NCI-H510A (cell line): ENCODE measurements around the gene ZPR1.
"Not testable (repeated sequence)": the region's sequence is repeated elsewhere in the genome, so short reads cannot be mapped to it uniquely, and the experiment has no call there.

Experiments
- DNase-seq: peaks from one replicate; lab custom pipeline; 2025; lab: John Stamatoyannopoulos, UW

The ZPR1 gene

DNA sequence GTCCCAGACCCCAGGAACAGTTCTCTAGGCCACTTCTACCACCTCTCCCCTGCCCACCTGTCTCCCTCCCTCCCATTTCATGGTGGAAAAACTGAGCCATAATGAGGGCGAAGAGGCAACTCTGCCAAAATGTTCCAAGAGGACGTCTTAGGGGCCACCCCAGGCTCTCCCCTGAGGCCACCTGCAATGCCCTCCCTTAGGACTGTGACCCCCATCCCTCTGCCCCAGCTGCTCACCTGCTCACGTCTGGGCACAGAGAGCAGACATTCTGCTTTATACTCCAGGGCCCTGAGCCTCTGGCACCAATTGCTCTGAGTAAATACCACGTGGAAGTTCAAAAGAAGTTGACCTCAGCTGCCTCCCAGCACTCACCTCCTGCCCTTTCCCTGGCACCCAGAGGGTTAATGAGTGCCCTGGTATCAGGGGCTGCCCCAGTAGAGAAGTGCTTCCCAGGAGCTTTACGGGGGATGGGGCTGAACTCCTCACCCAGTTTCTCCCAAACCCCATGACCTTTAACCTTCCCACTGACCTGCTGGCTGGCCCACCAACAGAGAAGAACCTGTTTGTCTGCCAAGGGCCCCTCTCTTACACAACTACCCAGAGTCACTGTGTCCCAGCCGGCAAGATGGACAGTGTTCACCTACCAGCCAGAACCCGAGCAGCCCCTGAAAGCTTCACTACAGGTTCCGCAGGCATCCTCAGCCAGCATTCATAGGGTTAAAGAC lies 4.5 kb upstream of the ZPR1 start:
- DNase-seq: no peak

DNA sequence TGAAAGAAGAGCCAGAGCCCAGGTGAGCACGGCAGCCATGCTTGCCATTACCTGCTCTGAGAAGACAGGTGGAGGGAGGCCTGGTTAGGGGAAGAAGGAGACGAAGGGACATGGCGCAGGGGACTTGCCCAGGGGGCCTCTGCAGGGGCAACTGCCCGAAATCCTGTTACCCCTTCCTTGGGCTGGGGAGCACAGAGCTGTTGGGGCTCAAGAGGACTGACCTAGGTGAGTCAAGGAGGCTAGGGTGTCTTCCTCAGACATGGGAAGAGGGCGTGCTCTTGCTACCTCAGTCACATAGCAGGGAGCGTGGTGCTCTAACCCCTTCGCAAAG lies 4.0 kb upstream of the ZPR1 start, which contains the start of gene APOA5:
APOA5 (minus strand) TSS at position 67 of the 331 bp plus-strand sequence; CDS start at position 48, 19 bp downstream.
- DNase-seq: no peak

DNA sequence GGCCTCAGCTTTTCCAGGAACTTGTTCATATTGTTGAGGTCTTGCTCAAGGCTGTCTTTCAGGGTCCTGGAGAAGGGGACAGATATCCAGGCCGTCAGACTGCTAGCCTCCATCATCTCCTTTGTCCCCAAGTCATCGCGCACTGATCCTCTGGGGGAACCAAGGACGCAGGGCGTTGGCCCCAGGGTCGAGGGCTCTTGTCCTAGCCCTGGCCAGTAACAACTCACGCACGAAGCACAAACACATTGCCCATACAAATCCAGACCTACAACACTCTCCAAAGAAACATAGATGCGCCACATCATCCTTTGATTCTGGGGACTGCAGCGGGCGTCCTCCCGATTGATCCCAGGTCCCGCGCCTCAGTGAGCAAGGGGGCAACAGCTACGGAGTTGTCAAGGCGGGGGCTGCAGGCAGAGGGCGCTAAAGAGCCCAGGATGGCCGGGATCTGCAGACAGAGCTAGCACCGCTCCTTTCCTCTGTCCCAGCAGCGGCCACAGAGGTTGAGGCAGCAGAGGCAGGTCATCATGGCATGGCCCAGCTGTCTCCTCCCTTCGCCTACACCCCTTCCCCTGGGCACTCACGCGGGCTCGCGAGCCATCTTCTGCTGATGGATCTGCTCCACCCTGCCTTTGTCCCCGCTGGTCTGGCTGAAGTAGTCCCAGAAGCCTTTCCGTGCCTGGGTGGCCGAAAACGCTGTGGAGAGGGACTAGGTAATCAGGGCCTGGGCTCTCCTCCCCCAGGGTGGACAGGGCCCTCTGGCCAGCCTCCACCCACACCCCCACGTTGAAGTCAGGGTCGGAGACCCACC lies 3.4 kb upstream of the ZPR1 start:
- DNase-seq: peak; percentile 12

DNA sequence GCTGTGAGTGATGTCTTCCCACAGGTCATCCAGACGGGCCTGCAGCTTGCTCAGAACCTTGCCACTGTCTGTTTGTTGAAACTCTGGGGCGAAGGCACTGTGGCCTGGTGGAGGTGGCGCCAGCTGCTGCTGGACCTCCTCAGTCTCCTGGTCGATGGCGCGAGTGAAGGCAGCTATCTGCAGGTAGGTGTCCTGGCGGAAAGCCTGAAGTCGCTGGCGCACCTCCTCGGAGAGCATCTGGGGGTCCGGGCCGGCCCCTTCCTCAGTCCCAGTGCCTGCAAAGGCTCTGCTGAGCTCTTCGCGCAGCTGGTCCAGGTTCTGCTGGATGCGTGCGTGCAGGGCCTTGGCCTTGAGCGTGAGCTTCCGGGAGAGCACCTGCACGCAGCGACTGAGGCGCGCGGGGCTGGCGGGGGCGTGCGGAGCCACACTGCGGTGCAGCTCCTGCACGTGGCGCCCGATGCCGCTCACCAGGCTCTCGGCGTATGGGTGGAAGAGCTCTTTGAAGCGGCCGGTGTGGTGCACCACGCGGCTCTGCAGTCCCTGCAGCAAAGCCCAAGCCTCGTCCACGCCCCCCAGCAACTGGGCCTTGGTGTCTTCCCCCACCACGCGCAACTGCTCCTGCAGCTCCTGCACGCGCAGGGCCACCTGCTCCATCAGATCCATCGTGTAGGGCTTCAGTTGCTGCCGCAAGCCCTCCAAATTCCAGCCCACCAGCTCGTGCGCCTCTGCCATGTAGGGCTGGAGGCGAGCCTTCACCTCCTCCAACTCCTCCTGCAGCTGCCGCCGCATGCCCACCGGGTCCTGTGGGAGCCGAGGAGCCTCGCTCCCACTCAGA lies 2.6 kb upstream of the ZPR1 start:
- no peak for DNase-seq

DNA sequence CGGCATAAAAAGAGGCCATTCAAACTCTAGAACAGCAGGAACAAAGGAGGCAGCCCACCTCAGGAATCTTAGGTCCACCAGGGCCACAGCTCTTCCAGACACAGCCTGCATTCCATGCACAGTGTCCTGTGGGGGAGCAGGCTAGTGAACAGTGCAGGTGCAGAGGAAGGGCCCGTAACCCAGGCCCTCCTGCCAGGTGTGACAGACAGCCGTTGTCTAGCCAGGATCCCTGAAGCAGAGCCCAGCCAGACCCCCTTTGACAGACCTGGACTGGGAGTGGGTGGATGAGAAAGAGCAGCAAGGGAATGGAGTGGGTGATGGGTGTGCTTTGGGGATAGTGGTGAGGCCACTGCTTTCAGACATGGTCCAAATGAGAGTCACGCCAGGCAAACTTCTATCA lies 1.2 kb upstream of the ZPR1 start:
- DNase-seq: no peak

DNA sequence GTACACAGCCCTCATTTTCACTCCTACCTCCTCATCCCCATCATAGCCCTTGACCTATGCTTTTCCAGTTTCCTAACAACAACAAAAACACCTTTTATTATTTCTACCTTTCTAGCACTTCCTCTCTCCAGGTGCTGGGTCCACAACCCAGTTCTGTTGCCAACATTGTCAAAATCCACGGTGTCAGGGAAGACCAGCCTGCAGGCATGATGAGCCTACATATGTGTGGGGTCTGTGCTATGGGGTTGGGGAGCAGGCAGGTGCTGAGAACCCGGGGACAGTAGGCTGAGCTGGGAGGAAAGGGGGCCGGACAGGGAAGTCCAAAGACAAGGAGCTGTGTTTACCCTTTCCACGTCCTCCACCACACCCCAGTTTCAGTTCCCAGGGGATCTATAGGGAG lies 711 bp upstream of the ZPR1 start:
- no peak for DNase-seq

DNA sequence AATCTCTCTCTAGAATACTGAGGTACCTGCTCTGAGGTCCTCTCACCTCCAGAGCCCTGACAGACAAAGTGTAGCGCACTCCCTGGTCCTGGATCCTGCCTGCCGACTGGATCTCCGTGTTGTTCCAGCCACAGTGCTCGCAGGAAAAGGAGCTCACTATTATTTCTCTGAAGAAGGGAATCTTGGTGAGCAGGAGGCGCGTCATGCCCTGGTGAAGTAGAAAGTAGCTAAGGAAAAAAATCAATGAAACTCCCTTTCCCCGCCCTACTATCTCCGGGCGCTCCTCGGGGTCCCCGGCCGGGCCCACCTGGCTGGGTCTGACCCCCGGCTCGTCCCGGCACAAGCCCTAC lies 412 bp downstream of the ZPR1 start:
- no peak for DNase-seq

DNA sequence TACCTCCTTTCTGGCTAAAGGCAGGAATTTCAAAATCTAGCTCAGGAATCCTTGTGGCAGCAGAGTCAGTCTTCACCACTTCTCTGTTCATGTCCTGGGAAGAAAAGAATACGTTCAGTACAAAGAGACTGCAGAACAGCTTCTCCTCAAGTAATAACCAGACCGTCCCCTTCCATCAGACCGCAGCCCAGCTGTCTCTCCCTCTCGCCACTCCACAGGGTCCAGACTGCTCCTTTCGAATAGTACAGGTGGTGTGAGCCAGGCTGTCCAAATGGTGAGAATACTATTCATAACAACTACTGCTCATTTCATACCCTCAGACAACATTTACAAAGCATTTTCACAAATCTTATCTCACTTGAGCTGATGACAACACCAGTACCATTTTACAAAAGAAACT lies 857 bp downstream of the ZPR1 start:
- no peak for DNase-seq

DNA sequence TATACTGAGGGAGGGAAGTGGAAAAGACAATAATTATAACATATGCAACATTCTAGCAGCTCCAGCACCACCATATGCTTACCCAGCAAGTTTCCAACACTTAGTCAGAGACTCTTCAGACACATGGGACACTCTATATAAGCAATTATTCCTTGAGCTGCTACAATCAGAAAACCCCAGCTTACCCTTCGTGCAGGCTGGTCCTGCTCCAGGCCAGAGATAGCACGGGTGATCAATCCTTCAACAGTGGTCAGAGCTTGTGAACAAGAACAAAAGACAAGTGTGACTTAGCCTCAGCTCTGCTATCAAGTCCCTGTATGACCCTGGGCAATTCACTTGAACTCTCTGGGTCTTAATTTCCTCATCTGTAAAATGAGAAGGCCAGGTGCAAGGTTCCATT lies 1.5 kb downstream of the ZPR1 start:
- no peak for DNase-seq

DNA sequence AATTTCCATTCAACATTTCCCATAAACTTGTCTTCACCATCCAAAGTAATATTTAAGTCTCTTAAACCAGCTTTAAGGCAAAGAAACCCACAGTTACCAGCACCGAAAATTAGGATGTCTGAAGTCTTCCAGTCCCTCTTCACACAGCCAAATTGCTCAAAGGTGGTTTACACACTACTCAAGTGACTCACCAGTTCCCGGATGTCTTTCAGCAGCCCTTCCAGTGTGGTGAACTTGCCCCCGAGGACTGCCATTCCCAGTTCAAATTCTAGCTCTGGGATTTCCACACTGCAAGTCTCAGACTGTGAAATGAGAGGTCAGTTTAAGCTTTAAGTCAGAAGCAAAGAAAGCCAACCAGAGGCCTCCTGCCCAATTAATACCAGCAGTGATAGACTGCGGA lies 5.1 kb downstream of the ZPR1 start:
- no peak for DNase-seq

DNA sequence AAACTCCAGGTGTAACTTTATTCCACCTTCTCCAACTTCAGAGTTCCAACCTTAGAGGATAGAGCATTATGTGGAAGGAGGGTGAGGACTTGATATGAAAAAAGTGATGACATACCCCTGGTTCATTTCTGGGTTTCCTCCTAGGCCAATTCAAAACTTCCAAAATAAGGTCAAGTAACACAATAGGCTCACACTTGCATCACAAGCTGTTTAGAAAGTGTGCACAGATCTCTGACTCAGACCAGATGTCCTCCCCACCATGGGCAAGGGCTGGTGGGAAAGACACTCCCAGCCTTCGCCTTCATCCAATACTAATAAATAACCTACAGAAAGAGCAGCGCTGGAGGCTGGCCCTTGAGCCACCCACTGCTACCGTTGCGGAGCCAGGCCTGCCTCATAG lies 9.3 kb downstream of the ZPR1 start:
- no peak for DNase-seq

DNA sequence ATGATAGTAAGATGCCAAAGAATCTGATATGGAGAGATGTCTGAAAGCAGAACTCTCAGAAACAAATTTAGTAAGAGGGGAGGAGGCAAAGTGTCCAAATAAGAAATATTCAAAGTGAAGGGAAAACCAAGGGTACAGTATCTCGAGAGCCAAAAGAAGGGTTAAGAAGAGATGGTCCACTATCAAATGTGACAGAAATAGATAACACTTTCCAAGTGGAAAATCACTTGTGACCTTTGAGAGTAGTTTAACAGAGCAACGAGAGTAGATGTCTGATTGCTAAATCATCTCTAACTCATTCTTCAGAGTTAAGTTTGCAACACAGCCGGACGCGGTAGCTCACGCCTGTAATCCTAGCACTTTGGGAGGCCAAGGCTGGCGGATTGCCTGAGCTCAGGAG lies 10.8 kb downstream of the ZPR1 start:
- no peak for DNase-seq

DNA sequence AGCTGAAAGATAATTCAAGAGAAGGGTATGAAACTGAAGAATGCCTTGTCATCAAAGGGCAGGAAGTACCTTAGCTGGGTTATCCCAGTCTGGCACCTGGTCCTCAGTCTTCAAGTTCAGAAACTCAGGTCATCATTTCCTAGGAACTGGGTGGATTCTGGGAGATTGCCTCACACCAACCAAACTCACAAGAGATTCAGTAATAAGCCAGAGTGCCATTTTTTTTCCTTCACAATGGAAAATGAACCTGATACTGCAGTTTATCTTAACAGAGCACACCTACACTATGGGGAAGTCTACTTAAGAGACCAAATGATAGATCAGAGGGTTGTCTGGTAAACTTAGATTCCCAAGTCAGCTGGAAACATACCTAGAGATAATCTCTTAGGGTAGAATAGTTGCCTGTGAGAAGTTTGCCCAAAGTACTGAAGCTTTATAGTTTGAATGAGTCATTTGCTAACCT lies 11.3 kb downstream of the ZPR1 start:
- DNase-seq: no peak

DNA sequence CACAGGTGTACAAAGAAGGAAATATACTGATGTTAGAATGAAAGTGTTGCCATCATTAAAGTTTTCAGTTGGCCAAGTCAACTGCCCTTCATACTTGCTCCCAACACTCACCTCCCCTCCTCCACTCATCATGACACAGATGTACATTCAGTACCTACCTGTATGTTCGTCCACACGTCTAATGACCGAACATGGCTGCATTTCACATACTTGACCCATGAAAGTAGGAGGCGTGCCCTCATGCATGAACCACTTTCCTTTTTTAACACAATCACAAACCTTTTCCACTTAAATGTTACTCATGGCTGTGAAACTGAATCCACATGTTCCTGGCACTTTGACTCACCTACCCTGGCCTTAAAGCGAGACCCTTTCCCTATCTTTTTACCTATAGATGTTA lies 11.8 kb downstream of the ZPR1 start:
- DNase-seq: no peak

DNA sequence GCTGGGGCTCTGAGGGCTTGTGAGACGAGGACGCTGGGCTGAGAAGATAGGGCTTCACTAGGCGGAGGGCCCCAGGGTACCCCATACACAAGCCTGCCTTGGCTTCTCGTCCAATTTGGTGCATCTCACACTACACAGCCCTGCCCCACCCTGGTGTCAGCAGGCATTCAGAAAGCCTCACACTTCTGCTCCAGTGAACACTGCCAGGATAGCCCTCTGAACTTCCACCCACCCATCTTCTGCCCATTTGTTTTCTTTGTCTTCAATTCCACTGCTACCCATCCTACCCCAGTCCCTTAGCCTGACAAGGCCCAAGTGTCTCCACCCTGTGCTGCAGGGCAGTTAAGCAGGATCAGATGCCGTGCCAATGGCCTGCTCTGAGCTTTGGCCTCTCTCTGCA lies 13.2 kb downstream of the ZPR1 start:
- no peak for DNase-seq

DNA sequence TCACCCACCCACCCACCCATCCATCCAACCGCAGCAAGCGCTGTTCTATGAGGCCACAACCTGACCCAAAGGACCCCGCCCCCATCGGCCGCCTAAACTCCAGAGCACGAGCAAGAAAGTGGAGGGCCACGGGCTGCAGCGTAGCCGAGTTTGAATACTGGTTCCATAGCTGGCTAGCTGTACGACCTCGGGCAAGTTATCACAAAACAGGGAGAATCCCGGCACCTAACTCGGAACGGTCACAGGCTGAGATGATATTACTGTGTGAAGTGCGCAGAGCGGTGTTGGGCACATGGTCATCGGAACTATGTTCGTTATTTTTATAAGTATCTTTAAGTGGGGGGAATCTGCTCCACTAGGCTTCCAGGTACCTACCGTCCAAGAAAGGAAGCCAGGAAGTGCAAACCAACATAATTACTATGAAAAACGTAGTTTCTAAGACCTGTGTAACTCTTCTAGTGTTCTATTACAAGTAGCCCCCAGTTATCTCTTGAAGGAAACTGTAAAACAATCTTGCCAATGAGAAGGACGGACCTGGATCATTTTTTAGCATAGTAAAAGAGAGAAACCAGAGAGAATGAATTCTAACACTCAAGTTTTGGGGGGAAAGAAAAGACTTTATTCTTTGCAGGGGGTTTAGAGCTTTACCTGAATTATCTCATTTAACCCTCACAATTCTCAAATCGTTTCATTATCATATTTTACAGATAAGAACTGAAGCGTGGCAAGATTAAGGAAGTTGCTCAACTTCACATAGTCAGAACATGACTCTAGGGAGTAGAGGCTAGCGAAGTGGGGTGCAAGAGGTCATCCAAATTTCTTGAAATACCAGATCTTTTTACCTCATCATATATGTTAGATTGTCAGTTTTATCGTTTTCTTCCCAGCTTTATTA lies 14.4 kb downstream of the ZPR1 start:
- DNase-seq: no peak

DNA sequence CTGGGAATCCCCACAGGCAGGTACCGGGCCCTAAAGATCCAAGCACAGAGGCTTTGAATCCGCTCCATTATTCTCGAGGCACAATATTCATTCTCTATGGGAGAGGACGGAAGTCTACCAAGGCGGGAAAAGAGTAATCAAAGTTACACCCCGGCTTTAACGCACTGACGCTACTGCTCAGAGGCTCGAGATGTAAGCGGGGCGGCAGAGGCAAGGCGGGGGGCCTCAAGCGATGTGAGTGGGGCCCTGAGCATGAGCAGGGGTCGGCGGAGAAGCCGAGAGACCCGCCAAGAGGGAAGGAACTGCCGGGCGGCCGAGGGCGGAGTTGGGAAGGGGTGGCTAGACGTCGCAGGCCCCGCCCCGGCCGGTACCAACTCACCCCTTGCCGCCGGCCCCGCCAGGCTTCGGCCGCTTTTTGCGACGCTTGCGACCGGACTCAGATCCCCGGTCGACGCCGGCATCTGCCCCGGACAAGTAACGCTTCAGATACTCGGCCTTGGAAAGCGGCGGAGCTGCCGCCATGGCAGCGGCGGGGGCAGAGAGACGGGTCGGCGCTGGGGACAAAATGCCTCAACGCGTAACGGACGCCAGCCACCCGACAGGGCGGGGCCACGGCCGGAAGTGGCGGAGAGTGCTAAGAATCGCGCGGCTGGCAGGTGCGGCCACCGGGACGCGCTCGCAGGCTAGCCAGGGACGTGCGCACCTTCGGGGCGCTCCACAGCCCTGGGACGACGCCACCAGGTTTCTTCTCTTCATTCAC lies 15.2 kb downstream of the ZPR1 start, which contains the start of gene BUD13:
BUD13 (minus strand) TSS at position 545 of the 760 bp plus-strand sequence; CDS start at position 522, 23 bp downstream.
- peak; percentile 90 for DNase-seq

DNA sequence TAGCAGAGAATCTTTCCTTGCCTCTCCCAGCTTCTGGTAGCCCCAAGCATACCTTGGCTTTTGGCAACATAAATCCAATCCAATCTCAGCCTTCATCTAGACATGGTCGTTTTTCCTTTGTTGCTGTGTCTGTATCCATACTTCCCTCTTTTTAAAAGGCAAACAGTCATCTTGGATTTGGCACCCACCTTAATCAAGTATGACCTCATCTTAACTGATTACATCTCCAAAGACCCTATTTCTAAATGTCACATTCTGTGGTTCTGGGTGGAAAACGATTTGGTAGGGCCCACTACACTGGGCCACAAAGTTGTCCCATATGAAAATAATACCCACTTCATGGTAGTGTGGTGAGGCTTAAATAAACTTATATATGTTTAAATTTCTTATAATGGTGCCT lies 15.9 kb downstream of the ZPR1 start:
- no peak for DNase-seq

DNA sequence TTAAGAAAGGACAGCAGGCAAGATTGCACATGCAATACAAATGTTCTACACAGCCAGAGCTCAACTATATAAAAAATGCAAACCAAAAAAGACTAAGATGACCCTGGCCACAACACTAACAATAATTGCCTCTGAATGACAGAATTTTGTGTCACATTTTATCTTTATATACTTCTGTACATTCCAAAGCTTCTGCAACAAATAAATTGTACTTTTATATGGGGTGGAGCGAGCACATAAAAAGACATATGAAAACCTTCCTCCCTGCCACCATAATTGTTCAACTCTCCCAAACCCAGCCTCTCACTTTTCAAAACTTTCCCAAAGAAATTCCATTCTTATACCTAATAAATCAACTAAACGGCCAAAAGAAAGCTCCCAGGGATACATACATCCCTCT lies 25.7 kb downstream of the ZPR1 start:
- no peak for DNase-seq

DNA sequence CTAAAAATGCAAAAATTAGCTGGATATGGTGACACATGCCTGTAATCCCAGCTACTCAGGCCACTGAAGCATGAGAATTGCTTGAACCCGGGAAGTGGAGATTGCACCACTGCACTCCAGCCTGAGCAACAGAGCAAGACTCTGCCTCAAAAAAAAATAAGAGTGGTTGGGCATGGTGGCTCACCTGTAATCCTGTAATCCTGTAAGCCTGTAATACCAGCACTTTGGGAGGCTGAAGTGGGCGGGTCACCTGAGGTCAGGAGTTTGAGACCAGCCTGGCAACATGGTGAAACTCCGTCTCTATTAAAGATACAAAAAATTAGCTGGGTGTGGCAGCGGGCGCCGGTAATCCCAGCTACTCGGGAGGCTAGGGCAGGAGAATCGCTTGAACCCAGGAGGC lies 31.8 kb downstream of the ZPR1 start:
- not testable (repeated sequence) for DNase-seq
